Choroid plexus epithelial cell (primary cell): ENCODE measurements around the gene TOR4A.

ENCODE experiments used
- DNase-seq: peaks from one replicate; pipeline ENCODE4 v3.0.0-alpha.2; 2010; ENCODE audit warnings: low read depth
- H3K4me3 ChIP-seq: 2 replicates; pipeline ENCODE4 v1.5.1; 2011; ENCODE audit warnings: low read depth, mild to moderate bottlenecking, control low read depth, low read length, moderate library complexity
- CTCF ChIP-seq: conservative IDR thresholded peaks from 2 replicates; pipeline ENCODE4 v1.5.1; 2011; ENCODE audit warnings: low read depth, mild to moderate bottlenecking, control low read depth, inconsistent platforms, low read length, moderate library complexity

Gene TOR4A

GRCh38 chr9:137286975-137287383 is 9.5 kb downstream of the TOR4A start:
- DNase-seq, result peak; percentile 66

GRCh38 chr9:137293094-137293481 is 15.6 kb downstream of the TOR4A start:
- H3K4me3 ChIP-seq, result no peak overlapping the region
- no peak for TF ChIP-seq CTCF
- no peak for DNase-seq

More at GRCh38 chr9:137286975-137287383, 9.5 kb downstream of the TOR4A start:
- TF ChIP-seq CTCF, result peak; percentile 67
- H3K4me3 ChIP-seq, result no peak overlapping the region

GRCh38 chr9:137293482-137294090 is 16.1 kb downstream of the TOR4A start:
- H3K4me3 ChIP-seq, result no peak overlapping the region
- TF ChIP-seq CTCF, result no peak
- DNase-seq, result no peak

GRCh38 chr9:137294091-137294680 is 16.7 kb downstream of the TOR4A start:
- no peak for TF ChIP-seq CTCF
- DNase-seq, result peak; percentile 61
- no peak overlapping the region for H3K4me3 ChIP-seq

GRCh38 chr9:137294681-137295237 is 17.2 kb downstream of the TOR4A start:
- DNase-seq, result peak; percentile 71
- no peak overlapping the region for H3K4me3 ChIP-seq
- peak; percentile 62 for TF ChIP-seq CTCF

GRCh38 chr9:137295238-137295811 is 17.8 kb downstream of the TOR4A start:
- peak; percentile 33 for TF ChIP-seq CTCF
- no peak overlapping the region for H3K4me3 ChIP-seq
- DNase-seq, result peak; percentile 17
